ENCODE data around the gene KRTAP5-11. TPM values are rescaled to one million over a fixed set of nuclear protein-coding genes. Genes with fewer than 3 reads are reported as not detected.
"Not testable (repeated sequence)": the region's sequence is repeated elsewhere in the genome, so short reads cannot be mapped to it uniquely, and the experiment has no call there.

The KRTAP5-11 gene
- total RNA-seq, 2 experiments from 2014 or later = not detected

DNA sequence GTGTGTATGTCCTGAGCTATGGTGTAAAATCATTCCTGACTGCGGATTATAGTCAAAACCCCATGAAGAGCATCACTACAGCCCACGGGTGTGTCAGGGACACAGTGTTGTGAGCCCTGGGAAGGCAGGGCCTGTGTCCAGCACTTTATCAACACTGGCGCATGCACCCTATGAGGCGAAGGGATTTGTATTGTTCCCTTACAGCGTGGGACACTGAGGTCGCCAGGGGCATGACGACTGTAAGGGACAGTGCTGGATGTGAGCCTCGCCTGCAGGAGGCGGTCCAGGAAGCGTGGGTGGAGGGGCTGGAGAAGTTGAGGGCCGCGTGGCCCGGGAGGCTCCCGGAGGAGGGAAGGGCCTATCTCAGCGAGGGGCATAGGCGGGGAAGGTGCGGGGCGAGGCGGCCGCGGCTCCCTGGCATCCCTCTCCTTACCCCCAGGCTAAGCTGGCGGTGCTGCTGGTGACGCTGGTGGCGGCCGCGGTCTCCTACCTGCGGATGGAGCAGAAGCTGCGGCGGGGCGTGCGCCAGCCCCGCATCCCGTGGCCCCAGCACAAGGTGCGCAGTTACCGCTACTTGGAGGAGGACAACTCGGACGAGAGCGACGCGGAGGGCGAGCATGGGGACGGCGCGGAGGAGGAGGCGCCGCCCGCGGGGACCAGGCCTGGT is 24.3 kb upstream of the KRTAP5-11 start:
- H4K20me1 ChIP-seq (ENCODE audit: insufficient read depth, low read length); H3K9me2 ChIP-seq (ENCODE audit: insufficient read depth, low read length); H3K4me3 ChIP-seq (ENCODE audit: low read depth, low read length, poor library complexity, severe bottlenecking); H2AFZ ChIP-seq (ENCODE audit: low read length); CTCF ChIA-PET (ENCODE audit: unreplicated experiment); H3K36me3 ChIP-seq (ENCODE audit: insufficient read depth, low read length); intact Hi-C loops (cut with micrococcal nuclease; ENCODE audit: unreplicated experiment); H3K9me3 ChIP-seq (ENCODE audit: low read length); H3K79me2 ChIP-seq (ENCODE audit: insufficient read depth, low read depth, low read length); DNase-seq (ENCODE audit: low spot score); POLR2A ChIA-PET; H3K27ac ChIP-seq (ENCODE audit: low read depth, low read length, poor library complexity, severe bottlenecking); H3K4me2 ChIP-seq (ENCODE audit: low read length); BruUV-seq (replicated peaks); H3K4me1 ChIP-seq (ENCODE audit: insufficient read depth, low read length, poor library complexity, severe bottlenecking): not testable (repeated sequence)

DNA sequence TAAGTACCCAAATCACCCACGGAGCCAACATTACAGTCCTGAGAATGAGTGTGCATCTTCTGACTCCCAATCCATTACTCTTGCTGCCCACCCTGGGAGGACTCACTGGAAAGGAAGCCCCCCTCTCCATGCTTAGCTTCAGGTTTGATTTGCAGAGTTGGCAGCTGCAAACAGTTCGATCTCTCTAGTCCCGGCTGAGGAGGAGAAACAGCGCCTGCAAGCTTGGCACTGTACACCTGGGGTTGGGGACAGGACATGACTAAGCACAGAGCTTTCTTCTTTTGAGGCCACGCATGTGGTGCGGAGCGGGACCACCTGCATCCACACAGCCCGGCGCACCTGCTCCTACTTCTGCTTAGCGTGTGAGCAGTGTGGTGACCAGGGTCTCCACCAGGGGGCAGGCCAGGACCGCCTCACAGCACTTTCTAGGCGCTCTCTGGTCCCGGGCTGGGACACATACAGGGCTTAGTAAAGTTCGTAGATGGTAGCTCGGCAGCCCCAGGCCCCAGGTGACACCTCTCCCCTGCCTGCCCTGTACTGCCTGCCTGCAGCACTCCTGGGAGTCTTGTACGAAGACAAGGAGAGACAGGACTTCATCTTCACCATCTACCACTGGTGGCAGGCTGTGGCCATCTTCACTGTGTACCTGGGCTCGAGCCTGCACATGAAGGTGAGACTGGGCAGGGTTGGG is 22.3 kb upstream of the KRTAP5-11 start:
- H3K27ac ChIP-seq (ENCODE audit: low read depth, low read length, poor library complexity, severe bottlenecking); intact Hi-C loops (cut with micrococcal nuclease; ENCODE audit: unreplicated experiment); H3K79me2 ChIP-seq (ENCODE audit: insufficient read depth, low read depth, low read length); CTCF ChIA-PET (ENCODE audit: unreplicated experiment); H2AFZ ChIP-seq (ENCODE audit: low read length); H3K4me3 ChIP-seq (ENCODE audit: low read depth, low read length, poor library complexity, severe bottlenecking); BruUV-seq (replicated peaks); POLR2A ChIA-PET; H3K4me1 ChIP-seq (ENCODE audit: insufficient read depth, low read length, poor library complexity, severe bottlenecking); H3K9me2 ChIP-seq (ENCODE audit: insufficient read depth, low read length); H3K9me3 ChIP-seq (ENCODE audit: low read length); H4K20me1 ChIP-seq (ENCODE audit: insufficient read depth, low read length); H3K36me3 ChIP-seq (ENCODE audit: insufficient read depth, low read length): not testable (repeated sequence)
- H3K4me2 ChIP-seq (ENCODE audit: low read length) = 0 out of 2 replicates have a peak overlapping the region, but pooled peaks have one; percentile 32
- DNase-seq (ENCODE audit: low spot score) = peak; percentile 51
- TF ChIP-seq, protein P1, sequence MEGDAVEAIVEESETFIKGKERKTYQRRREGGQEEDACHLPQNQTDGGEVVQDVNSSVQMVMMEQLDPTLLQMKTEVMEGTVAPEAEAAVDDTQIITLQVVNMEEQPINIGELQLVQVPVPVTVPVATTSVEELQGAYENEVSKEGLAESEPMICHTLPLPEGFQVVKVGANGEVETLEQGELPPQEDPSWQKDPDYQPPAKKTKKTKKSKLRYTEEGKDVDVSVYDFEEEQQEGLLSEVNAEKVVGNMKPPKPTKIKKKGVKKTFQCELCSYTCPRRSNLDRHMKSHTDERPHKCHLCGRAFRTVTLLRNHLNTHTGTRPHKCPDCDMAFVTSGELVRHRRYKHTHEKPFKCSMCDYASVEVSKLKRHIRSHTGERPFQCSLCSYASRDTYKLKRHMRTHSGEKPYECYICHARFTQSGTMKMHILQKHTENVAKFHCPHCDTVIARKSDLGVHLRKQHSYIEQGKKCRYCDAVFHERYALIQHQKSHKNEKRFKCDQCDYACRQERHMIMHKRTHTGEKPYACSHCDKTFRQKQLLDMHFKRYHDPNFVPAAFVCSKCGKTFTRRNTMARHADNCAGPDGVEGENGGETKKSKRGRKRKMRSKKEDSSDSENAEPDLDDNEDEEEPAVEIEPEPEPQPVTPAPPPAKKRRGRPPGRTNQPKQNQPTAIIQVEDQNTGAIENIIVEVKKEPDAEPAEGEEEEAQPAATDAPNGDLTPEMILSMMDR (conservative IDR thresholded peaks at IDR 0.05; ENCODE audit: low read length) = peak; percentile 45; the same call in 1 of the 2 replicates

DNA sequence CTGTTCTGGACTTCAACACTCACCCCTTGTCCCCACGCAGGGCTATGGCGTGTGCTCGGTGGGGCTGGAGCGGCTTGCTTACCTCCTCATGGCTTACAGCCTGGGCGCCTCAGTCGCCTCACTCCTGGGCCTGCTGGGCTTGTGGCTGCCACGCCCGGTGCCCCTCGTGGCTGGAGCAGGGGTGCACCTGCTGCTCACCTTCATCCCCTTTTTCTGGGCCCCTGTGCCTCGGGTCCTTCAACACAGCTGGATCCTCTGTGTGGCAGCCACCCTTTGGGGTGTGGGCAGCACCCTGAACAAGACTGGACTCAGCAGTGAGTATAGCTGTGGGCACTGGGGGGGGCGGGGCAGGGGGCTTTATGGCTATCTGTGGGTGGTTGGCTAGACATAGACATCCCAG is 20.5 kb upstream of the KRTAP5-11 start:
- intact Hi-C loops (cut with micrococcal nuclease; ENCODE audit: unreplicated experiment); H3K9me2 ChIP-seq (ENCODE audit: insufficient read depth, low read length); H2AFZ ChIP-seq (ENCODE audit: low read length); H3K4me1 ChIP-seq (ENCODE audit: insufficient read depth, low read length, poor library complexity, severe bottlenecking); H3K79me2 ChIP-seq (ENCODE audit: insufficient read depth, low read depth, low read length); POLR2A ChIA-PET; H4K20me1 ChIP-seq (ENCODE audit: insufficient read depth, low read length); BruUV-seq (replicated peaks); H3K36me3 ChIP-seq (ENCODE audit: insufficient read depth, low read length); H3K4me2 ChIP-seq (ENCODE audit: low read length); H3K4me3 ChIP-seq (ENCODE audit: low read depth, low read length, poor library complexity, severe bottlenecking); DNase-seq (ENCODE audit: low spot score); H3K27ac ChIP-seq (ENCODE audit: low read depth, low read length, poor library complexity, severe bottlenecking); CTCF ChIA-PET (ENCODE audit: unreplicated experiment); H3K9me3 ChIP-seq (ENCODE audit: low read length): not testable (repeated sequence)

DNA sequence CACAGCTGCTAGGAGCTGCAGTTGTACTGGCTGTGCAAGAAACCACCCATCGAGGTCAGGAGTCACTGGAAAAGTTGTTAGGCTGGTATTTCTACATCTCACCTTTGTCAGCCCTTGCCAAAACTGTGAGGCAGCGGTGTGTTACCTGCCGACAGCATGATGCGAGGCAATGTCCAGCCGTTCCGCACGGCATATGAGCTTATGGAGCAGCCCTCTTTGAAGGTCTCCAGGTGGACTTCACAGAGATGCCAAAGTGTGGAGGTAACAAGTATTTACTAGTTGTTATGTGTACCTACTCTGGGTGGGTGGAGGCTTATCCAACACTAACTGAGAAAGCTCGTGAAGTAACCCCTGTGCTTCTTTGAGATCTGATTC is 6.9 kb upstream of the KRTAP5-11 start:
- DNase-seq (ENCODE audit: low spot score); H3K9me3 ChIP-seq (ENCODE audit: low read length); H4K20me1 ChIP-seq (ENCODE audit: insufficient read depth, low read length); intact Hi-C loops (cut with micrococcal nuclease; ENCODE audit: unreplicated experiment); BruUV-seq (replicated peaks); H3K79me2 ChIP-seq (ENCODE audit: insufficient read depth, low read depth, low read length); H3K9me2 ChIP-seq (ENCODE audit: insufficient read depth, low read length); H3K4me3 ChIP-seq (ENCODE audit: low read depth, low read length, poor library complexity, severe bottlenecking); H2AFZ ChIP-seq (ENCODE audit: low read length); CTCF ChIA-PET (ENCODE audit: unreplicated experiment); H3K4me2 ChIP-seq (ENCODE audit: low read length); POLR2A ChIA-PET; H3K36me3 ChIP-seq (ENCODE audit: insufficient read depth, low read length); H3K27ac ChIP-seq (ENCODE audit: low read depth, low read length, poor library complexity, severe bottlenecking); H3K4me1 ChIP-seq (ENCODE audit: insufficient read depth, low read length, poor library complexity, severe bottlenecking): not testable (repeated sequence)
